Ascending aorta (tissue), 2 donors: ENCODE data around the gene NOTCH1. TPM values are rescaled to one million over a fixed set of nuclear protein-coding genes. Genes with fewer than 3 reads are reported as not detected.

Experiments used
- DNase-seq, 2 donors: peaks; one replicate each; pipeline ENCODE4 v3.0.0-alpha.2; 2019; ENCODE audit warnings: low spot score in 2 of 2
- H3K27ac ChIP-seq, 2 donors: fragments of 200-600 bp; sonication (generic); one replicate each; pipeline ENCODE4 v1.5.1; 2016 to 2017; ENCODE audit warnings: mild to moderate bottlenecking in 1 of 2
- H3K27me3 ChIP-seq: fragments of 200-600 bp; sonication (generic); one replicate; pipeline ENCODE4 v1.5.1; 2017
- H3K36me3 ChIP-seq, 2 donors: fragments of 200-600 bp; sonication (generic); one replicate each; pipeline ENCODE4 v1.5.1; 2016
- H3K4me1 ChIP-seq, 2 donors: fragments of 200-600 bp; sonication (generic); one replicate each; pipeline ENCODE4 v1.5.1; 2016 to 2017; ENCODE audit warnings: mild to moderate bottlenecking in 1 of 2
- H3K4me3 ChIP-seq, 2 donors: fragments of 200-600 bp; sonication (generic); one replicate each; pipeline ENCODE4 v1.5.1; 2016 to 2017; ENCODE audit warnings: mild to moderate bottlenecking in 1 of 2
- H3K9me3 ChIP-seq, 2 donors: fragments of 200-600 bp; sonication (generic); one replicate each; pipeline ENCODE4 v1.5.1; 2016
- CTCF ChIP-seq, 3 experiments: fragments of 200-600 bp in 2 of 3; fragments of 450-650 bp in 1 of 3; sonication (generic) in 2 of 3; IDR thresholded peaks; one replicate each; pipeline ENCODE4 v1.5.1; 2016 to 2019; ENCODE audit warnings: antibody characterized with exemption in 3 of 3, mild to moderate bottlenecking in 1 of 3, moderate library complexity in 1 of 3
- intact Hi-C: fragments of 100-400 bp; cut with DNase I; formaldehyde crosslinking; loops from one replicate; pipeline ENCODE4 v1.15.1; 2023
- total RNA-seq: library from RNA; depleted of rRNA; stranded (reverse); fragments of >200 nt; gene quantifications from one replicate; pipeline ENCODE4 v1.1.0, GENCODE V29; 2016

The NOTCH1 gene
- total RNA-seq, 1 donor from 2014 or later, result 120 TPM

- H3K36me3 ChIP-seq, result peaks cover 95 to 100% of the 10 kb centered on the region in 2 donors
- intact Hi-C loops, result no loop called here
- no peak for TF ChIP-seq CTCF (IDR thresholded peaks at IDR 0.05)
- H3K4me3 ChIP-seq, result no peak overlapping the region
- no peak for DNase-seq
- no peak overlapping the region for H3K27ac ChIP-seq
- H3K4me1 ChIP-seq, result no peaks in the 10 kb centered on the region
- H3K9me3 ChIP-seq, result no peaks in the 10 kb centered on the region
- no peaks in the 10 kb centered on the region for H3K27me3 ChIP-seq
These were observed 44.2 kb downstream of the NOTCH1 start for GRCh38 chr9:136501686-136502085.

GRCh38 chr9:136499935-136500910, 45.6 kb downstream of the NOTCH1 start:
- Histone ChIP-seq H3K27me3 (no peaks in the 10 kb centered on the region), H3K4me3 (no peak overlapping the region), H3K27ac (no peak overlapping the region), H3K4me1 (no peaks in the 10 kb centered on the region), H3K36me3 (peaks cover 94 to 100% of the 10 kb centered on the region in 2 donors), H3K9me3 (no peaks in the 10 kb centered on the region)
- no peak for TF ChIP-seq CTCF (IDR thresholded peaks at IDR 0.05)
- DNase-seq, result no peak
- intact Hi-C loops, result no loop called here

GRCh38 chr9:136499071-136499934, 46.5 kb downstream of the NOTCH1 start:
- TF ChIP-seq CTCF (IDR thresholded peaks at IDR 0.05), result no peak
- Histone ChIP-seq H3K4me3 (no peak overlapping the region), H3K27me3 (no peaks in the 10 kb centered on the region), H3K9me3 (no peaks in the 10 kb centered on the region), H3K4me1 (no peaks in the 10 kb centered on the region), H3K36me3 (peaks cover 90 to 96% of the 10 kb centered on the region in 2 donors), H3K27ac (no peak overlapping the region)
- intact Hi-C loops, result no loop called here
- DNase-seq, result no peak

GRCh38 chr9:136497916-136498695, 47.7 kb downstream of the NOTCH1 start:
- H3K36me3 ChIP-seq, result peaks cover 81 to 84% of the 10 kb centered on the region in 2 donors
- H3K27me3 ChIP-seq, result no peaks in the 10 kb centered on the region
- no peaks in the 10 kb centered on the region for H3K9me3 ChIP-seq
- peaks cover 0 to 3% of the 10 kb centered on the region in 2 donors for H3K4me1 ChIP-seq
- H3K4me3 ChIP-seq, result no peak overlapping the region
- TF ChIP-seq CTCF (IDR thresholded peaks at IDR 0.05), result no peak
- H3K27ac ChIP-seq, result no peak overlapping the region
- DNase-seq, result no peak
- intact Hi-C loops, result no loop called here
